Breast epithelium (tissue), 4 donors: Measurements from ENCODE around the gene RXFP3. TPM values are rescaled to one million over a fixed set of nuclear protein-coding genes. Genes with fewer than 3 reads are reported as not detected.

ENCODE experiments used
- DNase-seq, 2 donors: peaks; one replicate each; pipeline ENCODE4 v3.0.0-alpha.2; 2019; ENCODE audit warnings: low spot score in 2 of 2
- H3K27ac ChIP-seq, 2 donors: fragments of 200-600 bp; sonication (generic) in 1 of 2; one replicate each; pipeline ENCODE4 v1.5.1; 2016 to 2019; ENCODE audit warnings: mild to moderate bottlenecking in 1 of 2
- H3K27me3 ChIP-seq, 2 donors: fragments of 200-600 bp; sonication (generic) in 1 of 2; one replicate each; pipeline versions ENCODE4 v1.5.1 to v1.6.0; 2017 to 2019; ENCODE audit warnings: control low read depth in 1 of 2, mild to moderate bottlenecking in 1 of 2
- H3K36me3 ChIP-seq: fragments of 200-600 bp; one replicate; pipeline ENCODE4 v1.5.1; 2019
- H3K4me1 ChIP-seq, 2 donors: fragments of 200-600 bp; sonication (generic); one replicate each; pipeline ENCODE4 v1.5.1; 2016 to 2019; ENCODE audit warnings: control low read depth in 1 of 2
- H3K4me3 ChIP-seq, 3 donors: fragments of 200-600 bp; sonication (generic); 1 replicate in 2 of 3; 2 replicates in 1 of 3; pipeline ENCODE4 v1.5.1; 2016 to 2019; ENCODE audit warnings: mild to moderate bottlenecking in 3 of 3, moderate library complexity in 2 of 3
- H3K9me3 ChIP-seq, 2 donors: fragments of 200-600 bp; sonication (generic) in 1 of 2; one replicate each; pipeline ENCODE4 v1.5.1; 2016 to 2019; ENCODE audit warnings: control low read depth in 1 of 2
- POLR2A ChIP-seq: fragments of 450-650 bp; IDR thresholded peaks from one replicate; pipeline ENCODE4 v1.6.1; 2016; ENCODE audit warnings: antibody characterized with exemption, mild to moderate bottlenecking, moderate library complexity
- POLR2AphosphoS5 ChIP-seq, 3 donors: sonication (generic); formaldehyde crosslinking; IDR thresholded peaks; one replicate each; pipeline ENCODE4 v1.6.1; 2017; ENCODE audit warnings: antibody characterized with exemption in 3 of 3
- intact Hi-C: fragments of 100-400 bp; cut with DNase I; formaldehyde crosslinking; loops from one replicate; pipeline ENCODE4 v1.15.1; 2023; ENCODE audit warnings: low total_unique reads
- total RNA-seq, 3 donors: library from RNA; depleted of rRNA; stranded (reverse); fragments of >200 nt; gene quantifications; one replicate each; pipeline ENCODE4 v1.1.0, GENCODE V29; 2016
- TF ChIP-seq, protein P1 (sequence below), 3 donors: fragments of 450-650 bp; IDR thresholded peaks; one replicate each; pipeline ENCODE4 v1.5.1; 2016 to 2017; ENCODE audit warnings: antibody characterized with exemption in 3 of 3, mild to moderate bottlenecking in 3 of 3, moderate library complexity in 3 of 3

RXFP3 gene
- total RNA-seq, 3 donors from 2014 or later, result not detected

DNA sequence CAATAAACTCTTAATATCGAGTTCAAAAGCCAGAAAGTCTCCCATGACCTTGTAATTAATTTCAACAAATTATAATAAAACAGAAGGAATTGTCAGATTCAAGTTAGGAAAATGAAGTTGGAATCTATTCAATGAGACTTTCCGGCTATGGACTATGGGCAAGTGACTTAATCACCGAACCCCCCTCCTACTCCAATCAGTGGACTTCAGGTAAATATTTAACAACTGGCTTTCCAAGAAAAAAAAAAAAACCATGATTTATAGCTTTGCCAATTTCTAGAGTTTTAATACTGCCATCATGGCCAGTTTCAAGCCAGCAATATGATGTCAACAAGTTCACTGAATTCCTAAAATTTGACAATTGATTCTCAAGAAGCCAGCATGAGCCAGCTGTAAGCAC lies 43.8 kb downstream of the RXFP3 start:
- no peak overlapping the region for H3K4me3 ChIP-seq
- H3K27me3 ChIP-seq, result no peaks in the 10 kb centered on the region
- TF ChIP-seq POLR2A, result no peak
- TF ChIP-seq, protein P1, sequence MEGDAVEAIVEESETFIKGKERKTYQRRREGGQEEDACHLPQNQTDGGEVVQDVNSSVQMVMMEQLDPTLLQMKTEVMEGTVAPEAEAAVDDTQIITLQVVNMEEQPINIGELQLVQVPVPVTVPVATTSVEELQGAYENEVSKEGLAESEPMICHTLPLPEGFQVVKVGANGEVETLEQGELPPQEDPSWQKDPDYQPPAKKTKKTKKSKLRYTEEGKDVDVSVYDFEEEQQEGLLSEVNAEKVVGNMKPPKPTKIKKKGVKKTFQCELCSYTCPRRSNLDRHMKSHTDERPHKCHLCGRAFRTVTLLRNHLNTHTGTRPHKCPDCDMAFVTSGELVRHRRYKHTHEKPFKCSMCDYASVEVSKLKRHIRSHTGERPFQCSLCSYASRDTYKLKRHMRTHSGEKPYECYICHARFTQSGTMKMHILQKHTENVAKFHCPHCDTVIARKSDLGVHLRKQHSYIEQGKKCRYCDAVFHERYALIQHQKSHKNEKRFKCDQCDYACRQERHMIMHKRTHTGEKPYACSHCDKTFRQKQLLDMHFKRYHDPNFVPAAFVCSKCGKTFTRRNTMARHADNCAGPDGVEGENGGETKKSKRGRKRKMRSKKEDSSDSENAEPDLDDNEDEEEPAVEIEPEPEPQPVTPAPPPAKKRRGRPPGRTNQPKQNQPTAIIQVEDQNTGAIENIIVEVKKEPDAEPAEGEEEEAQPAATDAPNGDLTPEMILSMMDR (IDR thresholded peaks at IDR 0.05), result no peak
- no peak for TF ChIP-seq POLR2AphosphoS5 (IDR thresholded peaks at IDR 0.05)
- no peaks in the 10 kb centered on the region for H3K36me3 ChIP-seq
- intact Hi-C loops, result no loop called here
- peaks cover 0 to 6% of the 10 kb centered on the region in 2 donors for H3K4me1 ChIP-seq
- no peaks in the 10 kb centered on the region for H3K9me3 ChIP-seq
- DNase-seq, result no peak
- no peak overlapping the region for H3K27ac ChIP-seq

DNA sequence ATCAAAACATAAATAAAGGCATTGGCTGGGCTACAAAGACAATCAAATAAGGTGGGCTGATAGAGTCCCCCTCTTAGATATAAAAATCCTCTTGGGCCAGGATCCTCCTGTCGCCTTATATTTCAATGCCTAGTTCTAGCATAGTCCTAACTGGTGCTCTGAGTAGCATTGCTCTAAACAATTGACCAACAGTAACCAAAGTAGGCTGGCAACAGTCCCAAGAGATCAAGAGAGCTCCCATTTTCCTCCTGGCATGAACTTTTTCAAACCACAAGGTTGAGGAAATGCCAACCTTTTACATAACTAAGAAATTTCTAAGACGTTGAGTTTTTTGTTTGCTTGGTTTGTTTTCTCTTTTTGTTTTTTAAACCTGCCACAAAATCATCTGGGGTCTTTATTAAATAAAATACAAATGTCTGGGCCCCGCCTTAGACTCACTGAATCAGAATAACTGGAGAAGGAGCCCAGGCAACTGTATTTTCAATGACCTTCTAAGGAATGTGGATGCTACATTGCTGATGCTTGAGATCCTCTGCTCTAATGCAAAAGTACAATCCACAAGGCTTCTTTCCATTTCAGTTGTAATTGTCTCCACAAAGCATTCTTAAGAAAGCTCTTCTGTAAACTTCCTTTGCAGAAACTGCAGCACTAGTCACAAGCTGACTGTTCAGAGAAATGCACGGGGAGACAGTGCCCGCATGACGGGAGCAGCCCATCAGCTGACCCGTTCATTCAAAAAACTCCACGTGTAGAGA lies 45.4 kb downstream of the RXFP3 start:
- H3K4me3 ChIP-seq, result no peak overlapping the region
- H3K27me3 ChIP-seq, result no peaks in the 10 kb centered on the region
- TF ChIP-seq POLR2A, result no peak
- TF ChIP-seq POLR2AphosphoS5 (IDR thresholded peaks at IDR 0.05), result no peak
- TF ChIP-seq, protein P1 (IDR thresholded peaks at IDR 0.05), result no peak
- no peak for DNase-seq
- H3K9me3 ChIP-seq, result no peaks in the 10 kb centered on the region
- H3K36me3 ChIP-seq, result no peaks in the 10 kb centered on the region
- peaks cover 0 to 6% of the 10 kb centered on the region in 2 donors for H3K4me1 ChIP-seq
- H3K27ac ChIP-seq, result no peak overlapping the region
- intact Hi-C loops, result no loop called here

DNA sequence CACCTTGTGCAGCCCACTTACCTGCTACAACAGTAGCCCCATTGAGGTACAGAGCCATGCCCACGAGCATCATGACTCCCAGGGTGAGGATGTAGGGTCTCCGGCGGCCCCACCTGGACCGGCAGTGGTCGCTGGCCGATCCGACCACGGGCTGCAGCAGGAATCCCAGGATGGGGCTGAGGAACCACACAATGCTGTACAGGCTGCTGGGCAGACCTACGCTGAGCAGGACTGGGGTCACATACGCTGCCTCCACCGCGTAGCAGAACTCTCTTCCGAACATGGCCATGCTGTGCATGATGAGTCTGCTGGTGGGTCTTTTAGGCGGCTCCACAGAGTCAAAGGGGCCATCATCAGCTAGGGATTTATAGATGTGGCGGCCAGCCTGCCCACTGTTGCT lies 48.0 kb downstream of the RXFP3 start:
- H3K4me3 ChIP-seq, result no peak overlapping the region
- peaks cover 0 to 6% of the 10 kb centered on the region in 2 donors for H3K4me1 ChIP-seq
- peaks cover 4% of the 10 kb centered on the region for H3K36me3 ChIP-seq
- TF ChIP-seq, protein P1 (IDR thresholded peaks at IDR 0.05), result no peak
- TF ChIP-seq POLR2A (no peak), POLR2AphosphoS5 (IDR thresholded peaks at IDR 0.05) (no peak)
- H3K27me3 ChIP-seq, result no peaks in the 10 kb centered on the region
- intact Hi-C loops, result no loop called here
- DNase-seq, result no peak
- H3K27ac ChIP-seq, result no peak overlapping the region
- H3K9me3 ChIP-seq, result no peaks in the 10 kb centered on the region

DNA sequence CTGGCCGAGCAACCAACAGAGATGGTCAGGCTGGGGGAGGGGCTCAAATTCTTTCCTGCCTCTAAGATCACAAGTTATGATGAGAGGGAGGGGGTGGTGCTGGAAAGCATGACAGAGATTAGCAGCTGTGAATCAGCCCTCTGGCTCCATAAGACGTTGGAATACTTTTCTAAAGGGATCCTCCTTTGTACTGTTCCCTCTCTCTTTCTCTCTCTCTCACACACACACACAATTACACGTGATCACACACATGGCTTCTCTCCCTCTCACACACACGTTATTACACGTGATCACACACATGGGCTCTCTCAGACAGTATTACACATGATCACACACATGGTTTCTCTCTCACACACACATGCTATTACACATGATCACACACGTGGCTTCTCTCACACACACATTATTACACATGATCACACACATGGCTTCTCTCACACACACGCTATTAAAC lies 48.5 kb downstream of the RXFP3 start, which contains the start of gene SLC45A2:
Gene SLC45A2, minus strand, starts transcription at position 23 of the 454 bp plus-strand sequence. CDS start 110 bp downstream, outside the sequence.
- H3K4me3 ChIP-seq, result no peak within 1 kb of the TSS
- no peak within 1 kb of the TSS for H3K27ac ChIP-seq
- peaks cover 4% of the 10 kb centered on the region for H3K36me3 ChIP-seq
- TF ChIP-seq POLR2A (no peak), POLR2AphosphoS5 (IDR thresholded peaks at IDR 0.05) (no peak)
- TF ChIP-seq, protein P1 (IDR thresholded peaks at IDR 0.05), result no peak
- no peaks in the 10 kb centered on the region for H3K9me3 ChIP-seq
- intact Hi-C loops, result no loop called here
- no peak for DNase-seq
- peaks cover 0 to 6% of the 10 kb centered on the region in 2 donors for H3K4me1 ChIP-seq
- no peaks in the 10 kb centered on the region for H3K27me3 ChIP-seq

DNA sequence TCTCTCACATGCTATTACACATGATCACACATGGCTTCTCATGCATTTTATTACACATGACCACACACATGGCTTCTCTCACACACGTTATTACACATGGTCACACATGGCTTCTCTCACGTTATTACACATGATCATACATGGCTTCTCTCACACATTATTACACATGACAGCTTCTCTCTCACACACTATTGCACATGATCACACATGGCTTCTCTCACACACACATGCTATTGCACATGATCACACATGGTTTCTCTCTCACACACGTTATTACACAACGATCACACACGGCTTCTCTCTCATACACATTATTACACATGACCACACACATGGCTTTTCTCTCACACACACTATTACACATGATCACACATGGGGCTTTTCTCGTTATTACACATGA lies 49.3 kb downstream of the RXFP3 start:
- DNase-seq, result no peak
- Histone ChIP-seq H3K4me3 (no peak overlapping the region), H3K4me1 (peaks cover 0 to 6% of the 10 kb centered on the region in 2 donors), H3K27ac (no peak overlapping the region), H3K36me3 (peaks cover 4% of the 10 kb centered on the region), H3K9me3 (no peaks in the 10 kb centered on the region), H3K27me3 (no peaks in the 10 kb centered on the region)
- TF ChIP-seq, protein P1 (IDR thresholded peaks at IDR 0.05), result no peak
- TF ChIP-seq POLR2A, result no peak
- TF ChIP-seq POLR2AphosphoS5 (IDR thresholded peaks at IDR 0.05), result no peak
- intact Hi-C loops, result no loop called here
